GM21619 (cell line): ENCODE data around the gene ATP5ME.
"Not testable (repeated sequence)": the region's sequence is repeated elsewhere in the genome, so short reads cannot be mapped to it uniquely, and the experiment has no call there.

Source experiments
- ATAC-seq: cut with Tn5 transposase; IDR thresholded peaks from one replicate; pipeline ENCODE4 v1.9.1; 2021; ENCODE audit not compliant: unreplicated experiment

Gene ATP5ME

GRCh38 chr4:636628-637159, 37.4 kb downstream of the ATP5ME start:
- ATAC-seq, result no peak

- no peak for ATAC-seq
These were observed 38.0 kb downstream of the ATP5ME start for GRCh38 chr4:635851-636627.

GRCh38 chr4:635066-635835, 38.8 kb downstream of the ATP5ME start:
- not testable (repeated sequence) for ATAC-seq

GRCh38 chr4:634599-634985, 39.5 kb downstream of the ATP5ME start:
- ATAC-seq, result no peak

GRCh38 chr4:633976-634598, 40.0 kb downstream of the ATP5ME start:
- ATAC-seq, result no peak

- ATAC-seq, result no peak
These were observed 40.7 kb downstream of the ATP5ME start for GRCh38 chr4:633406-633805.

- no peak for ATAC-seq
These were observed 41.1 kb downstream of the ATP5ME start for GRCh38 chr4:632926-633325.

GRCh38 chr4:632196-632790, 41.8 kb downstream of the ATP5ME start:
- no peak for ATAC-seq

GRCh38 chr4:630656-631055, 43.4 kb downstream of the ATP5ME start:
- no peak for ATAC-seq

- ATAC-seq, result no peak
These were observed 44.0 kb downstream of the ATP5ME start for GRCh38 chr4:629915-630641.

- ATAC-seq, result no peak
These were observed 44.5 kb downstream of the ATP5ME start for GRCh38 chr4:629636-629914.

- no peak for ATAC-seq
These were observed 45.0 kb downstream of the ATP5ME start for GRCh38 chr4:628821-629635.

- ATAC-seq, result no peak
These were observed 45.8 kb downstream of the ATP5ME start for GRCh38 chr4:628311-628741.

GRCh38 chr4:627347-628125, 46.5 kb downstream of the ATP5ME start:
- no peak for ATAC-seq

- ATAC-seq, result no peak
These were observed 47.6 kb downstream of the ATP5ME start for GRCh38 chr4:626201-627091.

- no peak for ATAC-seq
These were observed 48.4 kb downstream of the ATP5ME start for GRCh38 chr4:625631-626161.

- ATAC-seq, result no peak
These were observed 49.1 kb downstream of the ATP5ME start, which contains the start of gene PDE6B for GRCh38 chr4:624705-625590. TSS of gene PDE6B (plus strand) at chr4:625573. CDS start at chr4:625627, 54 bp downstream.
